Keratinocyte (primary cell): ENCODE data around the gene TPRG1L. TPM values are rescaled to one million over a fixed set of nuclear protein-coding genes. Genes with fewer than 3 reads are reported as not detected.

Experiments used
- DNase-seq: peaks from one replicate; pipeline ENCODE4 v3.0.0-alpha.2; 2011; ENCODE audit warnings: low read depth, missing footprints, low spot score
- FAIRE-seq: peaks from 2 replicates; lab custom pipeline; 2011; peaks lifted over from hg19 to GRCh38; lab: Jason Lieb, UNC
- H2AFZ ChIP-seq: 2 replicates; pipeline ENCODE4 v1.6.0; 2012; ENCODE audit warnings: low read length, control low read depth, inconsistent platforms; ENCODE audit not compliant: control insufficient read depth
- H3K27ac ChIP-seq: 2 replicates; pipeline ENCODE4 v1.5.1; 2011; ENCODE audit warnings: low read length; ENCODE audit not compliant: control insufficient read depth, insufficient read depth
- H3K27me3 ChIP-seq: 3 replicates; pipeline ENCODE4 v1.6.0; 2011; ENCODE audit warnings: low read length; ENCODE audit not compliant: control insufficient read depth, insufficient read depth; ENCODE audit errors: extremely low read depth
- H3K36me3 ChIP-seq, 2 experiments: 2 replicates in 1 of 2; 3 replicates in 1 of 2; pipeline ENCODE4 v1.5.1; 2011; ENCODE audit warnings: low read length in 2 of 2, mild to moderate bottlenecking in 1 of 2; ENCODE audit not compliant: control insufficient read depth in 2 of 2, insufficient read depth in 2 of 2; ENCODE audit errors: extremely low read depth in 1 of 2
- H3K4me1 ChIP-seq: 3 replicates; pipeline ENCODE4 v1.5.1; 2011; ENCODE audit warnings: low read length; ENCODE audit not compliant: control insufficient read depth, insufficient read depth; ENCODE audit errors: extremely low read depth
- H3K4me2 ChIP-seq: 3 replicates; pipeline ENCODE4 v1.6.0; 2011; ENCODE audit warnings: low read depth, low read length; ENCODE audit not compliant: control insufficient read depth, insufficient read depth; ENCODE audit errors: extremely low read depth
- H3K4me3 ChIP-seq, 3 experiments: fragments of 200-600 bp in 1 of 3; sonication (generic) in 1 of 3; 2 replicates in 2 of 3; 3 replicates in 1 of 3; pipeline ENCODE4 v1.5.1; 2011 to 2016; ENCODE audit warnings: low read length in 3 of 3, mild to moderate bottlenecking in 3 of 3, control low read depth in 2 of 3, inconsistent platforms in 1 of 3, low read depth in 1 of 3, mixed read lengths in 1 of 3, mixed run types in 1 of 3, moderate library complexity in 1 of 3; ENCODE audit not compliant: control insufficient read depth in 2 of 3, insufficient read depth in 2 of 3; ENCODE audit errors: extremely low read depth in 1 of 3
- H3K79me2 ChIP-seq: 2 replicates; pipeline ENCODE4 v1.6.0; 2012; ENCODE audit warnings: low read length; ENCODE audit not compliant: control insufficient read depth, insufficient read depth
- H3K9ac ChIP-seq: 3 replicates; pipeline ENCODE4 v1.6.0; 2011; ENCODE audit warnings: low read length; ENCODE audit not compliant: control insufficient read depth, insufficient read depth; ENCODE audit errors: extremely low read depth
- H3K9me1 ChIP-seq: 3 replicates; pipeline ENCODE4 v1.6.0; 2011; ENCODE audit warnings: low read length; ENCODE audit not compliant: control insufficient read depth, insufficient read depth; ENCODE audit errors: extremely low read depth
- H3K9me3 ChIP-seq: 2 replicates; pipeline ENCODE4 v1.5.1; 2012; ENCODE audit warnings: low read depth, low read length; ENCODE audit not compliant: control insufficient read depth
- H4K20me1 ChIP-seq: 3 replicates; pipeline ENCODE4 v1.6.0; 2011; ENCODE audit warnings: low read length; ENCODE audit not compliant: control insufficient read depth, insufficient read depth; ENCODE audit errors: extremely low read depth
- CTCF ChIP-seq, 3 experiments: IDR thresholded peaks in 1 of 3; conservative IDR thresholded peaks in 1 of 3; optimal IDR thresholded peaks in 1 of 3; 2 replicates in 2 of 3; 3 replicates in 1 of 3; pipeline versions ENCODE3 to v1.5.1; 2011; ENCODE audit warnings: low read length in 3 of 3, mild to moderate bottlenecking in 3 of 3, moderate library complexity in 2 of 3, control low read depth in 1 of 3, inconsistent platforms in 1 of 3; ENCODE audit not compliant: insufficient read depth in 2 of 3; ENCODE audit errors: extremely low read depth in 1 of 3
- EZH2 ChIP-seq: IDR thresholded peaks from one replicate; pipeline ENCODE4 v1.6.1; 2012; ENCODE audit warnings: inconsistent platforms, mild to moderate bottlenecking, low read length, moderate library complexity
- dilution Hi-C: fragments of 300-500 bp; cut with MboI; formaldehyde crosslinking; loops from one replicate; pipeline ENCODE4 v1.7.0; 2020; ENCODE audit warnings: low sequenced_read_pairs; ENCODE audit not compliant: extremely low pct_ligation_motif_present
- polyA plus RNA-seq, 5 experiments: library from polyadenylated mRNA; depleted of rRNA in 3 of 5; stranded (reverse) in 3 of 5; stranded (forward) in 1 of 5; unstranded in 1 of 5; fragments of >200 nt; gene quantifications; 1 replicate in 1 of 5; 2 replicates in 3 of 5; 3 replicates in 1 of 5; pipeline versions ENCODE4 v1.2.1 to v1.2.3, GENCODE V29; 2011 to 2012; ENCODE audit warnings: missing spikeins in 2 of 5, low read depth in 1 of 5, low replicate concordance in 1 of 5

TPRG1L gene
- polyA plus RNA-seq, 1 donor (not counting 4 experiments of a cell fraction or from before 2014, with no cell fraction given) = 57.4 TPM

- H3K9ac ChIP-seq = no peak overlapping the region
- H3K27ac ChIP-seq = no peak overlapping the region
- H3K36me3 ChIP-seq = no peaks in the 10 kb centered on the region
- no peaks in the 10 kb centered on the region for H3K9me3 ChIP-seq
- TF ChIP-seq CTCF (optimal IDR thresholded peaks at IDR 0.05 in 1 of 3, IDR thresholded peaks at IDR 0.05 in 1 of 3, conservative IDR thresholded peaks at IDR 0.05 in 1 of 3; ENCODE audit: extremely low read depth in 1 of 3, insufficient read depth in 2 of 3, low read length in 3 of 3) (no peak), EZH2 (no peak)
- H3K79me2 ChIP-seq = no peaks in the 10 kb centered on the region
- dilution Hi-C loops = no loop called here
- H3K9me1 ChIP-seq = no peaks in the 10 kb centered on the region
- H3K4me3 ChIP-seq = no peak overlapping the region
- FAIRE-seq (no peak), DNase-seq (no peak)
- no peaks in the 10 kb centered on the region for H4K20me1 ChIP-seq
- peaks cover 13% of the 10 kb centered on the region for H3K27me3 ChIP-seq
- H3K4me2 ChIP-seq = no peak overlapping the region
- H3K4me1 ChIP-seq = peaks cover 5% of the 10 kb centered on the region
- H2AFZ ChIP-seq = no peak overlapping the region
Observed at GRCh38 chr1:3672971-3673361, 48.2 kb downstream of the TPRG1L start.

GRCh38 chr1:3673381-3674099, 48.7 kb downstream of the TPRG1L start:
- FAIRE-seq = no peak
- H3K9ac ChIP-seq = no peak overlapping the region

More at GRCh38 chr1:3673381-3674099, 48.7 kb downstream of the TPRG1L start:
- Histone ChIP-seq H3K4me1 (peaks cover 5% of the 10 kb centered on the region), H3K9me3 (no peaks in the 10 kb centered on the region), H4K20me1 (no peaks in the 10 kb centered on the region), H3K9me1 (no peaks in the 10 kb centered on the region), H3K79me2 (no peaks in the 10 kb centered on the region), H3K27ac (no peak overlapping the region), H3K36me3 (no peaks in the 10 kb centered on the region), H3K27me3 (peaks cover 12% of the 10 kb centered on the region), H3K4me3 (no peak overlapping the region), H3K4me2 (no peak overlapping the region), H2AFZ (no peak overlapping the region)
- no peak for DNase-seq
- dilution Hi-C loops = no loop called here
- TF ChIP-seq CTCF (optimal IDR thresholded peaks at IDR 0.05 in 1 of 3, IDR thresholded peaks at IDR 0.05 in 1 of 3, conservative IDR thresholded peaks at IDR 0.05 in 1 of 3; ENCODE audit: extremely low read depth in 1 of 3, insufficient read depth in 2 of 3, low read length in 3 of 3) = no peak
- TF ChIP-seq EZH2 = no peak
